Mesenteric fat pad (tissue), 1 donor: ENCODE data around the gene LRRC1. TPM values are rescaled to one million over a fixed set of nuclear protein-coding genes. Genes with fewer than 3 reads are reported as not detected.

ENCODE experiments used
- DNase-seq: peaks from one replicate; pipeline ENCODE4 v3.0.0-alpha.2; 2020; ENCODE audit warnings: low spot score
- total RNA-seq: library from RNA; stranded (reverse); fragmentation: NEBNext Ultra II Directional; extraction: Animal tissue kit (Norgen Biotek cat#: 25700); gene quantifications from one replicate; pipeline ENCODE4 v1.2.1, GENCODE V29; 2021
- donor health status: DM: yes; HTN: yes; CAD: no.

Gene LRRC1
- total RNA-seq, 1 donor from 2014 or later: 6.2 TPM

- DNase-seq: no peak
Measured at GRCh38 chr6:53921639-53922038, 126.8 kb downstream of the LRRC1 start.

GRCh38 chr6:53922539-53922981 lies 127.8 kb downstream of the LRRC1 start:
- DNase-seq: no peak

GRCh38 chr6:53924277-53924676 lies 129.5 kb downstream of the LRRC1 start:
- DNase-seq: no peak

DNA sequence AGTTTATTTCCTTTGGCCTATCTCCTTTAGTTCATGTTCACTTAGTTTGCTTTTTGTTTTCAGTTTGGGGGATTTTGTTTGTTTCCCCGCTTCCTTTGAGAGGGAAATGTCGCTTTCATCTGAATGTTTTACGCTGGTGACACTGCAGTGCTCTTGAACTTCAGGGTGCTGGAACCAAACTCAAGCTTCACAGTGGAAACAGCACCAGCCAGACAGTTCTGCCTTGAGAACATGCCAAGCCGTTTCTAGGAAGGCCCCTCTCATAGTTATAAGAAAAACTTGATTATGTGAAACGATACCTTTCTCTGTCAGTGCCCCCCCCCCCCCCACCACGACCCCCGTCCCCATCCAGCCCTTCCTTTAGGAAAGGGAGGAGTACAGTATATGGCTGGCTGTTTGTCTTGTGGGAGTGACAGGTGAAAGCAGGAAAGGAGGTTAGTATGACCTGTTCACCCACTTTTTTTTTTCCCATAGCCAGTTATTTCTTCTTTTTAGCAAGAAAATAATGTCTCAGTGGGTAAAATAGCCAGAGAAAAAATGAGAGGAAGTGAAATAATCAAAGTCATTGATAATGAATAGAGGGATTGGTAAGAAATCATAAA lies 130.1 kb downstream of the LRRC1 start:
- DNase-seq: no peak

GRCh38 chr6:53925891-53926290 lies 131.1 kb downstream of the LRRC1 start:
- no peak for DNase-seq

GRCh38 chr6:53926505-53926904 lies 131.7 kb downstream of the LRRC1 start:
- no peak for DNase-seq

DNA sequence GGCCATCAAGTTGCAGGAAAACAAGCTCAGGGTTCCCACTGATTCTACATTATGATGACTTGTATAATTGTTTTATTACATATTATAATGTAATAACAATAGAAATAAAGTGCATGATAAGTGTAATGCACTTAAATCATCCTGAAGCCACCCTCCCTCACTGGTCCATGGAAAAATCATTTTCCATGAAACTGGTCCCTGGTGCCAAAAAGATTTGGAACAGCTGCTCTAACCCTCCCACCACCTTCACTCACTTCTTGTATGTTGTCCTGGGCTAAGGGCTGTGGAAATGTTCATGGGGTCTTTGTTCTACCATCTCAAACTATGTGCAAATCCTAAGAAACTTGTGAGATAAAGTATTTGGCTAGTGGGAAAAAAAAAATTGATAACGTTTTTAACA lies 133.8 kb downstream of the LRRC1 start:
- DNase-seq: no peak

DNA sequence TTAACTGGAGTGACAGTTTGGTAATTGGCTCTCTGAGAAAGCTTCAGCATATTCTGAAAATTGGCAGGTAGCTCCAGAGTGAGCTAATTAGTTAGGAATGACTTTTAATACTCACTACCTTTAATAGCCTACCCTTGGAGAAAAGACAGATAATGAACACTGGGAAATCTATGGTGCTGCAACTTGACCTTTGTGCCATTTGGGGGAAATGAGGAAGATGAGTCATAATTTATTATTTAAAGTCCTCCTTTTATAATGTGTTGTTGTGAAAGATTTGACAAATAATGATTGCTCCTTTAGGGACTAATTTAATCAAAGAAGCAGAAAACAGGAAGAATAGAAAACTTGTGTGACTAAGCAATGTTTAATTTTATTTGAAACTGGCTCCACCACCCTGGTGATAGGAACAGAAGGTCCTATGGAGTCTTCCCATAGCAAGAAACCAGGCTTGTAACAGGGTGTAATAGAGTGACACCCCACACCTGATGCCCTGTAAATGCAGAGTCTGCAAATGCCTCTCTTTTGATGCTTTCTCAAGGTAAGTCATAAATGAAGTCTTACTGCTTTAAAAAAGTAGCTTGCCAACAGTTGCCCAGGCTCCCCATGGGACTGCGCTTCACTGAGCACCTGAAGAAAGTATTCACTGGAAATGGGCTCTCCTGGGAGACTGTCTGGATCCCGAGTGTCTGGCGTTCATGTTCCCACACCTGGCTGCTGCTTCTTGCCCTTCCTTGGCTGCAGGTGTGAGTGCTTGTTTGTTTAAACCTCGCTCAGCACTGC lies 134.4 kb downstream of the LRRC1 start:
- DNase-seq: no peak

GRCh38 chr6:53929821-53930120 lies 135.0 kb downstream of the LRRC1 start:
- DNase-seq: no peak

- no peak for DNase-seq
Measured at GRCh38 chr6:53930330-53930729, 135.5 kb downstream of the LRRC1 start.

GRCh38 chr6:53931086-53931485 lies 136.3 kb downstream of the LRRC1 start:
- no peak for DNase-seq

- DNase-seq: no peak
Measured at GRCh38 chr6:53932516-53932915, 137.7 kb downstream of the LRRC1 start.

DNA sequence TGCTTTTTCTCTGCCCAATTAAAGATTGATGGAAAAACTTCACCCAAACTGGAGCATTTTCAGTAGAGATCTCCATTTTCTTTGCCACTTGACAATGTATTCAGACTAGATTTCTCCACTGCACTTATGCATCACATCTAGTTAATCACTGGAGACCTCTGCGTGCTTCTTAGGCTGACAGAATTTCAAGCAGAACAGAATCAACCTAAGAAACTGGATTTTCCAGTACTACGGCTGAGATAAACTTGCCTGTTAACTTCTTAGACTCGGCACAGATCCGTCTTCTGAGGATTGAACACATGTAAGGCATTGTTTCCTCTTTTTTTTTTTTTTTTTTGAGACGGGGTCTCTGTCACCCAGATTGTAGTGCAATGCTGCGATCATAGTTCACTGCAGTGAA lies 139.2 kb downstream of the LRRC1 start:
- no peak for DNase-seq

- no peak for DNase-seq
Measured at GRCh38 chr6:53937461-53937860, 142.7 kb downstream of the LRRC1 start.

DNA sequence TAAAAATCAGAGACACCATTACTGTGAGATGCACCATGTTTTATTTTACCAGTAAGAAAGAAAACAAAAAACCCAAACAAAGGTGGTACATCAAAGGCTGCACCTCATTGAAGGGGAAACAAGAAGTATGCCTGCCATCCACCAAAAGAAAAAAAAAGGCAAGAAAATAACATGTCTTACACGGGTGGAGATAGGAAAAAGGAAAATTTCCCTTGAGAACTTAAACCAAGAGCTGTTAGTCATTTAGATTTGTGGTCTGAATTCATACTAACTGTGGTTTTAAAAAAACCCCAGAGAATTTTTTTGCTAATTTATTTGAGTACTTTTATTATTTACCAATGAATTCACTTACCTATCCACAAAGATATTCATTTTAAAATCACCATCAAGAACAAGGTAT lies 144.0 kb downstream of the LRRC1 start:
- no peak for DNase-seq

DNA sequence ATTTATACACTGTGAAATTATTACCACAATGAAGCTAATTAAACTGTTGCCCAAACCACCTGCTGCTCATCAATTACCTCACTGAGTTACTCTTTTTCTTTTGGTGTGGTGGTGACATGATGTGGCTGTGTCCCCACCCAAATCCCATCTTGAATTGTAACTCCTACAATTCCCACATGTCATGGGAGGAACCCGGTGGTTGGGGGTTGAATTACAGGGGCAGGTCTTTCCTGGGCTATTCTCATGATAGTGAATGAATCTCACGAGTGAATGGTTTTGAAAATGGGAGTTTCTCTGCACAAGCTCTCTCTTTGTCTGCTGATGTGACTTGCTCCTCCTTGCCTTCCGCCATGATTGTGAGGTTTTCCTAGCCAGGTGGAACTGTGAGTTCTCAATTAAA lies 145.0 kb downstream of the LRRC1 start:
- DNase-seq: no peak

DNA sequence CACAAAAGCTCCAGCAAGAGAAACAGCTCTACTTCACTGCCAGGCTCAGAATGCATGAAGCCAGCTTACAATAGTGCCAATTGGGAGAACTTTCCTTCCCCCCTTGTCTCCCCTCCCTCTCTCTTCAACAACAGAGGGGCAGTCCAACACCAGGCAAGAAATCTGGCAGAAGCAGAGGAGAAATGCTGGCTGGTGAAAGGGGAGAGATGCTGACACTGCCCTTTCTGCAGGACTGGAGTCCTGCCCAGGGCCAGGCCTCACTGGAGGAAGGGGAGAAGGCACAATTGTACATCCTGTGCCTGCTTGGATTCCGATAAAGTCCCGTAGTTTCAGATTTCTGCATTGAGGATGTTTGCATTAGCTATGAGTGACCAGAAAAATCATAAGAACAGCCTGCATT lies 148.6 kb downstream of the LRRC1 start:
- no peak for DNase-seq

DNA sequence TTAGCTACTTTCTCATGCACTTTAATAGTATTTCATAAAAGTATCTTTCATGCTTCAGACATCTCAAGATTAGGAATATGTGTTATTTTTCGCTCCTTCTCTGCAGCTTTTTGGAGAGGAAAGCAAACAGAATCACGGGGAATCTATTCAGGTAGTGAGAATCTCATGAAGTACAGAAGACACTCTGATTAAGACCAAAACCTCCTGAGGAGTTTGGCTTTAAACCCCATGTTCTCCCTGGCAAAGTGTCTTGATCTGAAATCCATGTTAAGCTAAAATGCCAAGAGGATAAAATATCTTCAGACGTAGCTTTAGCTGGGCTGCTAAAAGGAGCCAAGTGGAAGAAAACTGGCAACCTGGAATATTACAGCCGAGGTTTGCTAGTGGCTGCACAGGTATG lies 149.3 kb downstream of the LRRC1 start:
- DNase-seq: no peak

GRCh38 chr6:53944543-53944942 lies 149.7 kb downstream of the LRRC1 start:
- DNase-seq: no peak

DNA sequence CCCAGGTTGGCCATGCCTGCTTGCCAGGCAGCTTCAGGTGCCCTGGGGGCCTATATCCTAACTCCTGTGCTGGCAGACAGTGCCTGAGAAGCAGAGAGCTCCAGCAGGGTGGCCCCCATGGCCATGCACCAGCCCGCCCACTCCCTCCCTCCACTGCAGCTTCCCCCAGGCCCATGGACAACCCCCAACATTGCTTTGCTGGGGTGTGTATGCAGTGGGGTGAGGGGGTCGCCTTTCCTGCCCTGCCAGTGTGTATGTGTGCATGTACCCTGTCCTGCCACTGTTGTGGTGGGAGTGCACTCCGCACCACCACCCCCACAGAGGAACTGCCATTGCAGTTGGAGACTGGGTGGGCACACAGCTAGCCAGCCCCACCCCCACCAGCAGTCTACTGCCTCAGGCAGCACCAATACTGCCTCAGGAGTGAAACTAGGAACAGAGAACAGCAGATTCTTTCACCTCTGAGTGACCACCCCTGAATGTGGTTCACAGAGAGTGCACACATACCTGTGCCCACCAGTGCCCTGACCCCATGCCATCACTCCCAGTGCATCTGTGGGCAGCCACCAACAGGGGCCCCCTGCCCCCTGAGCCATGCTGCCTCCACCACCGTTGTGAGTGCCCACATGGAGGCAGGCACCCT lies 151.1 kb downstream of the LRRC1 start:
- no peak for DNase-seq

DNA sequence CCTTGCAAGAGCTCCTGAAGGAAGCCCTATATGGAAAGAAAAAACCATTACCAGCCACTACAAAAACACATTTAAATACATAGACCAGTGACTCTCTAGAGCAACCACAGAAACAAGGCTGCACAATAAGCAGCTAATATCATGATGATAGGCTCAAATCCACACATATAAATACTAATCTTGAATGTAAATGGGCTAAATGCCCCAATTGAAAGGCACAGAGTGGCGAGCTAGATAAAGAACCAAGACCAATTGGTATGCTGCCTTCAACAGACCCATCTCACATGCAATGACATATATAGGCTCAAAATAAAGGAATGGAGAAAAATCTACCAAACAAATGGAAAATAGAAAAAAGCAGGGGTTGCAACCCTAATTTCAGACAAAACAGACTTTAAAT lies 153.0 kb downstream of the LRRC1 start:
- no peak for DNase-seq

- no peak for DNase-seq
Measured at GRCh38 chr6:53951383-53951782, 156.6 kb downstream of the LRRC1 start.
